Hepatocyte (in vitro differentiated cells): ENCODE data around the gene RHOT2. TPM values are rescaled to one million over a fixed set of nuclear protein-coding genes. Genes with fewer than 3 reads are reported as not detected.

Source experiments
- DNase-seq: peaks from one replicate; pipeline ENCODE4 v3.0.0-alpha.2; 2016; ENCODE audit warnings: low spot score
- H2AFZ ChIP-seq: fragments of 200-600 bp; sonication (generic); 2 replicates; pipeline ENCODE4 v1.6.0; 2016; ENCODE audit warnings: antibody characterized with exemption, mild to moderate bottlenecking
- H3K27ac ChIP-seq: fragments of 200-600 bp; sonication (generic); 2 replicates; pipeline ENCODE4 v1.5.1; 2016; ENCODE audit warnings: mild to moderate bottlenecking
- H3K27me3 ChIP-seq: fragments of 200-600 bp; sonication (generic); 2 replicates; pipeline ENCODE4 v1.6.1; 2016
- H3K36me3 ChIP-seq: fragments of 200-600 bp; sonication (generic); replicated peaks from 2 replicates; pipeline ENCODE4 v1.5.1; 2016; ENCODE audit warnings: low read depth; ENCODE audit not compliant: insufficient read depth
- H3K4me1 ChIP-seq: fragments of 200-600 bp; sonication (generic); 2 replicates; pipeline ENCODE4 v1.5.1; 2016; ENCODE audit warnings: mild to moderate bottlenecking, moderate library complexity; ENCODE audit not compliant: insufficient read depth
- H3K4me2 ChIP-seq: fragments of 200-600 bp; sonication (generic); 2 replicates; pipeline ENCODE4 v1.6.0; 2016
- H3K4me3 ChIP-seq: fragments of 200-600 bp; sonication (generic); 2 replicates; pipeline ENCODE4 v1.5.1; 2016; ENCODE audit warnings: mild to moderate bottlenecking
- H3K79me2 ChIP-seq: fragments of 200-600 bp; sonication (generic); 2 replicates; pipeline ENCODE4 v1.6.0; 2017; ENCODE audit warnings: mild to moderate bottlenecking
- H3K9me2 ChIP-seq: fragments of 200-600 bp; sonication (generic); replicated peaks from 2 replicates; pipeline ENCODE4 v1.6.0; 2017; ENCODE audit warnings: mild to moderate bottlenecking; ENCODE audit not compliant: insufficient read depth
- H3K9me3 ChIP-seq: fragments of 200-600 bp; sonication (generic); 2 replicates; pipeline ENCODE4 v1.5.1; 2016; ENCODE audit warnings: low read depth, mild to moderate bottlenecking
- H4K20me1 ChIP-seq: fragments of 200-600 bp; sonication (generic); 2 replicates; pipeline ENCODE4 v1.6.0; 2016; ENCODE audit warnings: mild to moderate bottlenecking; ENCODE audit not compliant: insufficient read depth, poor library complexity, severe bottlenecking
- EZH2 ChIP-seq: fragments of 200-600 bp; sonication (generic); IDR thresholded peaks from 2 replicates; pipeline ENCODE4 v1.6.1; 2016; ENCODE audit warnings: antibody characterized with exemption, mild to moderate bottlenecking, borderline replicate concordance
- EZH2phosphoT487 ChIP-seq: fragments of 200-600 bp; sonication (generic); IDR thresholded peaks from one replicate; pipeline ENCODE4 v1.6.1; 2018; ENCODE audit warnings: antibody characterized with exemption, mild to moderate bottlenecking, low read depth, moderate library complexity; ENCODE audit not compliant: unreplicated experiment, severe bottlenecking
- WGBS: methylation state at CpG from one replicate; pipeline ENCODE4 v1.1.6; 2016; ENCODE audit warnings: low lambda C conversion rate; ENCODE audit errors: missing lambda C conversion rate; 5-methylcytosine and 5-hydroxymethylcytosine counted together
- polyA plus RNA-seq: library from polyadenylated mRNA; unstranded; fragments of >200 nt; fragmentation: Nextera tagmentation; extraction: Ambion mirVana; gene quantifications from 2 replicates; pipeline ENCODE4 v1.2.1, GENCODE V29; 2016
- total RNA-seq: library from RNA; depleted of rRNA; stranded (reverse); fragments of >200 nt; gene quantifications from 2 replicates; pipeline ENCODE4 v1.2.3, GENCODE V29; 2014
- TF ChIP-seq, protein P1 (sequence below): fragments of 200-600 bp; sonication (generic); IDR thresholded peaks from 2 replicates; pipeline ENCODE4 v1.5.1; 2016; ENCODE audit warnings: antibody characterized with exemption, mild to moderate bottlenecking; ENCODE audit not compliant: poor library complexity

The RHOT2 gene
- total and polyA plus RNA-seq, 2 experiments from 2014 or later, result 63.2 to 158 TPM

- no peaks in the 10 kb centered on the region for H3K9me2 ChIP-seq
- WGBS, result 92% methylated on average over 22 of the region's 22 CpGs
- TF ChIP-seq, protein P1, sequence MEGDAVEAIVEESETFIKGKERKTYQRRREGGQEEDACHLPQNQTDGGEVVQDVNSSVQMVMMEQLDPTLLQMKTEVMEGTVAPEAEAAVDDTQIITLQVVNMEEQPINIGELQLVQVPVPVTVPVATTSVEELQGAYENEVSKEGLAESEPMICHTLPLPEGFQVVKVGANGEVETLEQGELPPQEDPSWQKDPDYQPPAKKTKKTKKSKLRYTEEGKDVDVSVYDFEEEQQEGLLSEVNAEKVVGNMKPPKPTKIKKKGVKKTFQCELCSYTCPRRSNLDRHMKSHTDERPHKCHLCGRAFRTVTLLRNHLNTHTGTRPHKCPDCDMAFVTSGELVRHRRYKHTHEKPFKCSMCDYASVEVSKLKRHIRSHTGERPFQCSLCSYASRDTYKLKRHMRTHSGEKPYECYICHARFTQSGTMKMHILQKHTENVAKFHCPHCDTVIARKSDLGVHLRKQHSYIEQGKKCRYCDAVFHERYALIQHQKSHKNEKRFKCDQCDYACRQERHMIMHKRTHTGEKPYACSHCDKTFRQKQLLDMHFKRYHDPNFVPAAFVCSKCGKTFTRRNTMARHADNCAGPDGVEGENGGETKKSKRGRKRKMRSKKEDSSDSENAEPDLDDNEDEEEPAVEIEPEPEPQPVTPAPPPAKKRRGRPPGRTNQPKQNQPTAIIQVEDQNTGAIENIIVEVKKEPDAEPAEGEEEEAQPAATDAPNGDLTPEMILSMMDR, result no peak
- TF ChIP-seq EZH2phosphoT487 (no peak), EZH2 (no peak)
- H4K20me1 ChIP-seq, result no peaks in the 10 kb centered on the region
- peaks cover 12% of the 10 kb centered on the region for H3K79me2 ChIP-seq
- no peak overlapping the region for H2AFZ ChIP-seq
- no peaks in the 10 kb centered on the region for H3K9me3 ChIP-seq
- no peak overlapping the region for H3K4me3 ChIP-seq
- no peak for DNase-seq
- no peak overlapping the region for H3K4me2 ChIP-seq
- H3K4me1 ChIP-seq, result peaks cover 32% of the 10 kb centered on the region
- no peaks in the 10 kb centered on the region for H3K27me3 ChIP-seq
- H3K27ac ChIP-seq, result no peak overlapping the region
- H3K36me3 ChIP-seq, result no peaks in the 10 kb centered on the region
Observed at GRCh38 chr16:634051-634670, 33.8 kb upstream of the RHOT2 start.

DNA sequence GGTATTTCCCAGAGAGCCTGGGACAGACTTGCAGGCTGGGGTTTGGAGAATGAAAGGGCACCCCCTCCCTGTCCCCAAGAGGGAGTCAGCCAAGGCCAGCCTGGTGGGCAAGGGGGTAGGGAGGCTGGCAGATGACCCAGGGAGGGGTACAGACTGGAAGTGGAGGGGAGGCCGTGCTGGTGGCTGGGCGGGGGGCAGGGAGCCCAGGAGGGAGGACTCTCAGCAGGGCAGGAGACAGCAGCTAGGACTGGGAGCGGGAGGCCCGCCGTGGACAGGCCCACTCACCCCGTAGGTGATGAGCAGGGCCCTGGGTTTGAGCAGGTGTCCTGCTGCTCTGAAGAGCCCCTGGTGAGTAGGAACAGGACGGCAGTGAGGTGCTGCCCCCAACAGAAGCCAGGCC, 32.9 kb upstream of the RHOT2 start:
- no peak for DNase-seq
- Histone ChIP-seq H3K79me2 (peaks cover 12% of the 10 kb centered on the region), H3K27me3 (no peaks in the 10 kb centered on the region), H2AFZ (no peak overlapping the region), H3K4me3 (no peak overlapping the region), H3K36me3 (no peaks in the 10 kb centered on the region), H3K27ac (no peak overlapping the region), H3K4me1 (peaks cover 31% of the 10 kb centered on the region), H3K9me3 (no peaks in the 10 kb centered on the region), H3K9me2 (no peaks in the 10 kb centered on the region), H3K4me2 (peak overlapping the region; percentile 98), H4K20me1 (no peaks in the 10 kb centered on the region)
- WGBS, result 89% methylated on average over 7 of the region's 7 CpGs
- TF ChIP-seq EZH2phosphoT487, result no peak
- TF ChIP-seq EZH2, result no peak

GRCh38 chr16:635573-636205, 32.2 kb upstream of the RHOT2 start:
- Histone ChIP-seq H3K79me2 (peaks cover 12% of the 10 kb centered on the region), H3K9me3 (no peaks in the 10 kb centered on the region), H3K36me3 (no peaks in the 10 kb centered on the region), H3K27me3 (no peaks in the 10 kb centered on the region), H3K27ac (peak overlapping the region; percentile 99), H3K4me1 (peaks cover 24% of the 10 kb centered on the region), H3K9me2 (no peaks in the 10 kb centered on the region), H3K4me3 (peak overlapping the region; percentile 73), H2AFZ (peak overlapping the region; percentile 34), H3K4me2 (peak overlapping the region; percentile 98), H4K20me1 (no peaks in the 10 kb centered on the region)
- TF ChIP-seq EZH2, result no peak
- TF ChIP-seq EZH2phosphoT487, result no peak
- TF ChIP-seq, protein P1, result no peak
- WGBS, result 14% methylated on average over 39 of the region's 55 CpGs
- DNase-seq, result no peak

DNA sequence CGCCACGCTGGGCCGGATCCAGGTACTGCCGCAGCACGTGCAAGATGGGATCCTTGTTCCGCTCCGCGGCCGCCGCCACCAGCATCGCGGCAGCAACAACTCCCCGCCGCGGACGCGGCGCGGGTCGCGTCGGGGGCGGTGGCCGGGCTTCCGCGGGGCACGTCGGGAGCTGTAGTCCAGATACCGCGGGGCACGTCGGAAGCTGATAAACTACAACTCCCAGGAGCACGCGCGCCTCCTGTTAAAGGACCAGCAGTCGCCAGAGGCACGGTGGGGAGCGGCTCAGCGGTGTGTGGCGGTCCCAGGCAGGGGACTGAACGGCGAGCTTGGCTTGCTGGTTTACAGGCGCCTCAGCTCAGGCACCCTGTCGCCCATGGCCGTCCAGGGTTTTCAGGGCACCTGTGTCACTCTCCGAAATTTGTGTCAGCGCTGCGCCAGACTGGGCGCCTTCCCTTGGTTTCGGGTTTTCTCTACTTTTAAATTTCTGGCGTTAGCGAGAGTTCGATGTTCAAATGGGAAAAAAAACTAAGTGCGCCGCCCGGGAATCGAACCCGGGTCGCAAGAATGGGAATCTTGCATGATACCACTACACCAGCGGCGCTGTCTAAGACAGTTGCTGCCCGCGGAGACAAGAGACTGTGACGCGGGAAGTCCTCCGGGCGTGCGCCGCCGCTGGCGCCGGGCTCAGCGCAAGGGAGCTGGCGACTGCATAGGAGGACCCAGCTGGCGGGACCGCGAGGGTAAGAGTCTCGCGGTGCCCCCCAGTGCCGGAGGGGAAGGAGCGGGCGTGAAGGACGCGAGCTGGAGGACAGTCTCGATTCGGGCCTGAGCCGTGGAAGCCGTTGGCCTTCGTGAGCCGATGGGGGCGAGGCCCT, 31.5 kb upstream of the RHOT2 start, which contains the start of gene METTL26:
Gene METTL26 (minus strand): TSS at position 100 of the 875 bp plus-strand sequence. CDS start 15 bp downstream, at position 85.
- DNase-seq, result peak; percentile 97
- Histone ChIP-seq H3K9me2 (no peaks in the 10 kb centered on the region), H3K9me3 (no peaks in the 10 kb centered on the region), H3K79me2 (peaks cover 12% of the 10 kb centered on the region), H3K36me3 (no peaks in the 10 kb centered on the region), H3K27me3 (no peaks in the 10 kb centered on the region), H4K20me1 (no peaks in the 10 kb centered on the region), H3K27ac (peak within 1 kb of the TSS; percentile 99), H2AFZ (peak within 1 kb of the TSS; percentile 86), H3K4me1 (peaks cover 16% of the 10 kb centered on the region), H3K4me3 (peak within 1 kb of the TSS; percentile 96), H3K4me2 (peak within 1 kb of the TSS; percentile 98)
- WGBS, result 1% methylated on average over 89 of the region's 91 CpGs
- TF ChIP-seq EZH2phosphoT487, result no peak
- TF ChIP-seq EZH2, result no peak
